Measurements from ENCODE around the gene AGRN.

AGRN gene

GRCh38 chr1:978069-978834, 41.7 kb upstream of the AGRN start:
- ChIA-PET CTCF (no interaction called here), POLR2A (no interaction called here)
- H3K4me3 ChIP-seq (ENCODE audit: low read depth, low read length): no peak overlapping the region
- TF ChIP-seq CTCF (IDR thresholded peaks at IDR 0.05; ENCODE audit: insufficient read depth, low read length, missing control alignments): no peak
- no peak for DNase-seq (ENCODE audit: low read depth, low spot score)

- DNase-seq (ENCODE audit: low read depth, low spot score): no peak
- TF ChIP-seq CTCF (IDR thresholded peaks at IDR 0.05; ENCODE audit: insufficient read depth, low read length, missing control alignments): no peak
- ChIA-PET CTCF (interaction anchor here (7.0 to 7.8 kb wide), 2 partner anchors 13 to 83 kb away, joined by 86 to 152 read pairs; no protein-coding TSS in a partner anchor), POLR2A (no interaction called here)
- no peak overlapping the region for H3K4me3 ChIP-seq (ENCODE audit: low read depth, low read length)
These were observed 40.8 kb upstream of the AGRN start for GRCh38 chr1:978835-979743.

GRCh38 chr1:979744-980072, 40.2 kb upstream of the AGRN start:
- TF ChIP-seq CTCF (IDR thresholded peaks at IDR 0.05; ENCODE audit: insufficient read depth, low read length, missing control alignments): no peak
- ChIA-PET CTCF (interaction anchor here (6.8 to 7.8 kb wide), 3 partner anchors 13 to 83 kb away, joined by 86 to 152 read pairs (median 101); partner anchors contain the start of gene HES4), POLR2A (no interaction called here)
- H3K4me3 ChIP-seq (ENCODE audit: low read depth, low read length): no peak overlapping the region
- DNase-seq (ENCODE audit: low read depth, low spot score): no peak

- H3K4me3 ChIP-seq (ENCODE audit: low read depth, low read length): no peak overlapping the region
- POLR2A ChIA-PET: no interaction called here
- DNase-seq (ENCODE audit: low read depth, low spot score): no peak
- CTCF ChIA-PET: interaction anchor here (5.0 to 7.8 kb wide), 4 partner anchors 12 to 311 kb away, joined by 21 to 152 read pairs (median 94); partner anchors contain the start of gene HES4
- no peak for TF ChIP-seq CTCF (IDR thresholded peaks at IDR 0.05; ENCODE audit: insufficient read depth, low read length, missing control alignments)
These were observed 39.8 kb upstream of the AGRN start for GRCh38 chr1:980137-980571.

- CTCF ChIA-PET: interaction anchor here (0.7 to 7.8 kb wide), 8 partner anchors 9 to 310 kb away, joined by 3 to 152 read pairs (median 25); partner anchors contain the start of gene HES4
- H3K4me3 ChIP-seq (ENCODE audit: low read depth, low read length): no peak overlapping the region
- POLR2A ChIA-PET: no interaction called here
- TF ChIP-seq CTCF (IDR thresholded peaks at IDR 0.05; ENCODE audit: insufficient read depth, low read length, missing control alignments): no peak
- DNase-seq (ENCODE audit: low read depth, low spot score): no peak
These were observed 39.1 kb upstream of the AGRN start for GRCh38 chr1:980602-981395.
